Astrocyte (in vitro differentiated cells and primary cell): Measurements from ENCODE around the gene RNF2. TPM values are rescaled to one million over a fixed set of nuclear protein-coding genes. Genes with fewer than 3 reads are reported as not detected.

Source experiments
- DNase-seq: peaks from one replicate; pipeline ENCODE4 v3.0.0-alpha.2; 2010; ENCODE audit warnings: low read depth
- FAIRE-seq: peaks from 2 replicates; lab custom pipeline; 2011; peaks lifted over from hg19 to GRCh38; lab: Jason Lieb, UNC
- H2AFZ ChIP-seq: 2 replicates; pipeline ENCODE4 v1.6.0; 2012; ENCODE audit warnings: low read depth, low read length, inconsistent platforms
- H3K27ac ChIP-seq: 2 replicates; pipeline ENCODE4 v1.5.1; 2011; ENCODE audit warnings: low read depth, low read length, inconsistent platforms
- H3K27me3 ChIP-seq: 2 replicates; pipeline ENCODE4 v1.6.0; 2011; ENCODE audit warnings: low read length, inconsistent platforms; ENCODE audit not compliant: insufficient read depth
- H3K36me3 ChIP-seq: 2 replicates; pipeline ENCODE4 v1.5.1; 2011; ENCODE audit warnings: low read length, inconsistent platforms; ENCODE audit not compliant: insufficient read depth
- H3K4me1 ChIP-seq: 2 replicates; pipeline ENCODE4 v1.5.1; 2011; ENCODE audit warnings: low read length, inconsistent platforms; ENCODE audit not compliant: insufficient read depth
- H3K4me2 ChIP-seq: 2 replicates; pipeline ENCODE4 v1.6.0; 2012; ENCODE audit warnings: low read length, inconsistent platforms
- H3K4me3 ChIP-seq: 2 replicates; pipeline ENCODE4 v1.5.1; 2011; ENCODE audit warnings: low read depth, mild to moderate bottlenecking, low read length, inconsistent platforms; ENCODE audit not compliant: insufficient read depth
- H3K79me2 ChIP-seq: 2 replicates; pipeline ENCODE4 v1.6.0; 2012; ENCODE audit warnings: mild to moderate bottlenecking, low read length, inconsistent platforms; ENCODE audit not compliant: insufficient read depth
- H3K9ac ChIP-seq: 2 replicates; pipeline ENCODE4 v1.6.0; 2012; ENCODE audit warnings: mild to moderate bottlenecking, low read length, inconsistent platforms
- H3K9me3 ChIP-seq: 2 replicates; pipeline ENCODE4 v1.5.1; 2012; ENCODE audit warnings: low read depth, mild to moderate bottlenecking, low read length, inconsistent platforms; ENCODE audit not compliant: insufficient read depth
- H4K20me1 ChIP-seq: 2 replicates; pipeline ENCODE4 v1.6.0; 2012; ENCODE audit warnings: low read length, inconsistent platforms; ENCODE audit not compliant: insufficient read depth
- H3K27ac Mint-ChIP-seq: one replicate; pipeline ENCODE4 v1.8.0; 2021; ENCODE audit warnings: mild to moderate bottlenecking, mixed read lengths; ENCODE audit not compliant: unreplicated experiment
- H3K27me3 Mint-ChIP-seq: one replicate; pipeline ENCODE4 v1.8.0; 2021; ENCODE audit warnings: low read depth, mixed read lengths; ENCODE audit not compliant: unreplicated experiment
- H3K36me3 Mint-ChIP-seq: one replicate; pipeline ENCODE4 v1.8.0; 2021; ENCODE audit warnings: low read depth, mixed read lengths; ENCODE audit not compliant: unreplicated experiment
- H3K4me1 Mint-ChIP-seq: one replicate; pipeline ENCODE4 v1.8.0; 2021; ENCODE audit warnings: low read depth, mixed read lengths; ENCODE audit not compliant: unreplicated experiment
- H3K4me3 Mint-ChIP-seq: one replicate; pipeline ENCODE4 v1.8.0; 2021; ENCODE audit warnings: mild to moderate bottlenecking, moderate library complexity, mixed read lengths; ENCODE audit not compliant: unreplicated experiment
- H3K9me3 Mint-ChIP-seq: one replicate; pipeline ENCODE4 v1.8.0; 2021; ENCODE audit warnings: mild to moderate bottlenecking, mixed read lengths; ENCODE audit not compliant: unreplicated experiment
- EZH2 ChIP-seq: IDR thresholded peaks from 2 replicates; pipeline ENCODE4 v1.6.1; 2012; ENCODE audit warnings: mild to moderate bottlenecking, low read length, inconsistent platforms; ENCODE audit not compliant: insufficient read depth
- total RNA-seq: library from RNA; stranded (reverse); gene quantifications from 2 replicates; pipeline ENCODE4 v1.2.1, GENCODE V29; 2021
- TF ChIP-seq, protein P1 (sequence below): IDR thresholded peaks from 2 replicates; pipeline ENCODE4 v1.5.1; 2011; ENCODE audit warnings: low read depth, mild to moderate bottlenecking, inconsistent platforms, low read length, moderate library complexity; ENCODE audit not compliant: insufficient read depth

Gene RNF2
- total RNA-seq, 1 donor from 2014 or later: 34.2 TPM

DNA sequence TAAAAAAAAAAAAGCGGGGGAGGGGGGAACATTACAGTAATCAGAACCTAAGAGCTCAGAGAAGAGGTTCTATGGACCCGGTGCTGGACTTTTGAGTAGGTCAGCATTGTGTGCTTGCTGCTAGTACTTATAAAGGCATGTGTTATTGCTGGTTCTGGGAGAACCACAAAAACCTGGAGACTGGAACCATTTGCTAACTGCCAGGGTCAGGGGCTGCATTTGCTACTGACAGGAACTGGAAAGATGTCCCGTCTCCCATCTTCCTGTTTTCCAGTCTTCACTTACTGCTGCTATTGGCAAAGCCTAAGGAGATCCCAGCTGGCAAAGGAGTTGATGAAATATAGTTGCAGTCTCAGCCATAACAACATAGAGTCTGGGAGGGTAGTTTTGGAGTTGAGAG is 4.3 kb downstream of the RNF2 start:
- Mint-ChIP-seq H3K9me3 (peaks cover 4% of the 10 kb centered on the region), H3K4me1 (peaks cover 26% of the 10 kb centered on the region), H3K4me3 (no peak overlapping the region), H3K36me3 (peaks cover 1% of the 10 kb centered on the region), H3K27ac (no peak overlapping the region), H3K27me3 (no peaks in the 10 kb centered on the region)
- H3K4me3 ChIP-seq: no peak overlapping the region
- no peak overlapping the region for H2AFZ ChIP-seq
- FAIRE-seq: no peak
- H3K9me3 ChIP-seq: no peaks in the 10 kb centered on the region
- peaks cover 84% of the 10 kb centered on the region for H4K20me1 ChIP-seq
- H3K27me3 ChIP-seq: no peaks in the 10 kb centered on the region
- H3K9ac ChIP-seq: no peak overlapping the region
- H3K27ac ChIP-seq: no peak overlapping the region
- peaks cover 6% of the 10 kb centered on the region for H3K4me1 ChIP-seq
- DNase-seq: no peak
- no peak overlapping the region for H3K4me2 ChIP-seq
- TF ChIP-seq EZH2: no peak
- TF ChIP-seq, protein P1, sequence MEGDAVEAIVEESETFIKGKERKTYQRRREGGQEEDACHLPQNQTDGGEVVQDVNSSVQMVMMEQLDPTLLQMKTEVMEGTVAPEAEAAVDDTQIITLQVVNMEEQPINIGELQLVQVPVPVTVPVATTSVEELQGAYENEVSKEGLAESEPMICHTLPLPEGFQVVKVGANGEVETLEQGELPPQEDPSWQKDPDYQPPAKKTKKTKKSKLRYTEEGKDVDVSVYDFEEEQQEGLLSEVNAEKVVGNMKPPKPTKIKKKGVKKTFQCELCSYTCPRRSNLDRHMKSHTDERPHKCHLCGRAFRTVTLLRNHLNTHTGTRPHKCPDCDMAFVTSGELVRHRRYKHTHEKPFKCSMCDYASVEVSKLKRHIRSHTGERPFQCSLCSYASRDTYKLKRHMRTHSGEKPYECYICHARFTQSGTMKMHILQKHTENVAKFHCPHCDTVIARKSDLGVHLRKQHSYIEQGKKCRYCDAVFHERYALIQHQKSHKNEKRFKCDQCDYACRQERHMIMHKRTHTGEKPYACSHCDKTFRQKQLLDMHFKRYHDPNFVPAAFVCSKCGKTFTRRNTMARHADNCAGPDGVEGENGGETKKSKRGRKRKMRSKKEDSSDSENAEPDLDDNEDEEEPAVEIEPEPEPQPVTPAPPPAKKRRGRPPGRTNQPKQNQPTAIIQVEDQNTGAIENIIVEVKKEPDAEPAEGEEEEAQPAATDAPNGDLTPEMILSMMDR: no peak
- no peaks in the 10 kb centered on the region for H3K36me3 ChIP-seq
- peaks cover 81% of the 10 kb centered on the region for H3K79me2 ChIP-seq

DNA sequence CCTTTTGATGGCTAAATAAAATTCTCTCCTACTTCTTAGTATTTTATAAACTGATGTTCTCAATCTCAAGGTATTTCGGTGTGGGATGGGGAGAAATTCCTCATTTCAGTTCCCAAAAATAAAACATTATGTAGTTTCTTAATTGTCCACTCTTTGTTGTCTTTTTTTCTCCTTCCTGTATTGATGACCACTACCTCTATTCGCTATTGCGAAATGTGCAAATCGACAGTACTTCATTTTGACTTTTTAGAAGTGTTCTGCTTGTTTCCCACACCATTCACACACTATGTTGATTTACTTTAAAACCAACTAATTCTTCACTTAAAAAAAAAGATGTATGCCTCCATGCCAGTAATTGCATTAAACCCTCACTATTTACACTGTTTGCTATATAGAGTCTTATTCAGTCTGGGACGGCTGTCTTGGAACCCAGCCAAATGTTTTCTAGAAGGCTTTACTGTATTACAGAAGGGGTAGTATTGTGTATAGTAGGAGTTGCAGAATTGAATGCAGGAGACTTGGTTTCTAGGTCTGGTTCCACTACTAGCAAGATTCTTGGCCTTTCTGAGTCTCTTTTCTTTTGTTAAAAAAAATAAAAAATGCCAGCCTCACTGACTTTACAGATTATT is 5.6 kb downstream of the RNF2 start:
- no peak overlapping the region for H3K27ac Mint-ChIP-seq
- DNase-seq (no peak), FAIRE-seq (no peak)
- Histone ChIP-seq H3K27ac (no peak overlapping the region), H3K4me1 (peaks cover 6% of the 10 kb centered on the region), H4K20me1 (peaks cover 92% of the 10 kb centered on the region), H3K27me3 (no peaks in the 10 kb centered on the region), H3K79me2 (peaks cover 93% of the 10 kb centered on the region), H3K9ac (no peak overlapping the region), H3K4me2 (no peak overlapping the region), H3K36me3 (no peaks in the 10 kb centered on the region), H2AFZ (no peak overlapping the region), H3K4me3 (no peak overlapping the region), H3K9me3 (no peaks in the 10 kb centered on the region)
- TF ChIP-seq, protein P1: no peak
- TF ChIP-seq EZH2: no peak
- peaks cover 2% of the 10 kb centered on the region for H3K9me3 Mint-ChIP-seq
- no peak overlapping the region for H3K4me3 Mint-ChIP-seq
- H3K36me3 Mint-ChIP-seq: peaks cover 1% of the 10 kb centered on the region
- no peaks in the 10 kb centered on the region for H3K27me3 Mint-ChIP-seq
- peaks cover 26% of the 10 kb centered on the region for H3K4me1 Mint-ChIP-seq

DNA sequence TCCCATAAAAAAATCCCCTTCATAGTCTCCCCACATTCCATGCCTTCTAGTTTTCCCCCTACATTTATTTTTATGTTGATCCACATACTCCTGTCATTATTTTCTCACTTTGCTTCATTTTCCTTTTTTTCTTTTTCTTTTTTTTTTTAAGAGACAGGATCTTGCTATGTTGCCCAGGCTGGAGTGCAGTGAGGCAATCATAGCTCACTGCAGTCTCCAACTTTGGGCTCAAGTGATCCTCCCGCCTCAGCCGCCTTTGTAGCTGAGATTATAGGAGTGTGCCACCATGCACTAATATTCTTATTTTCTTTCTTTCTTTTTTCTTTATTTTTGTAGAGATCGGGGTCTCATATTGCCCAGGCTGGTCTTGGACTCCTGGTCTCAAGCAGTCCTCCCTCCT is 7.8 kb downstream of the RNF2 start:
- H3K4me2 ChIP-seq: no peak overlapping the region
- H4K20me1 ChIP-seq: peaks cover 85% of the 10 kb centered on the region
- Mint-ChIP-seq H3K4me3 (no peak overlapping the region), H3K4me1 (peaks cover 19% of the 10 kb centered on the region), H3K27ac (no peak overlapping the region), H3K27me3 (no peaks in the 10 kb centered on the region), H3K36me3 (peaks cover 1% of the 10 kb centered on the region), H3K9me3 (peaks cover 2% of the 10 kb centered on the region)
- no peak for FAIRE-seq
- H3K9me3 ChIP-seq: no peaks in the 10 kb centered on the region
- no peak for DNase-seq
- H3K4me1 ChIP-seq: no peaks in the 10 kb centered on the region
- TF ChIP-seq, protein P1: no peak
- no peak for TF ChIP-seq EZH2
- no peak overlapping the region for H3K4me3 ChIP-seq
- H3K27ac ChIP-seq: no peak overlapping the region
- no peak overlapping the region for H3K9ac ChIP-seq
- H2AFZ ChIP-seq: no peak overlapping the region
- H3K79me2 ChIP-seq: peaks cover 98% of the 10 kb centered on the region
- no peaks in the 10 kb centered on the region for H3K36me3 ChIP-seq
- H3K27me3 ChIP-seq: no peaks in the 10 kb centered on the region
